HG03342 (cell line): ENCODE data around the gene RNF144A.

Experiments
- ATAC-seq: cut with Tn5 transposase; IDR thresholded peaks from one replicate; pipeline ENCODE4 v1.9.1; 2021; ENCODE audit warnings: mild to moderate bottlenecking, moderate library complexity; ENCODE audit not compliant: unreplicated experiment

The RNF144A gene

DNA sequence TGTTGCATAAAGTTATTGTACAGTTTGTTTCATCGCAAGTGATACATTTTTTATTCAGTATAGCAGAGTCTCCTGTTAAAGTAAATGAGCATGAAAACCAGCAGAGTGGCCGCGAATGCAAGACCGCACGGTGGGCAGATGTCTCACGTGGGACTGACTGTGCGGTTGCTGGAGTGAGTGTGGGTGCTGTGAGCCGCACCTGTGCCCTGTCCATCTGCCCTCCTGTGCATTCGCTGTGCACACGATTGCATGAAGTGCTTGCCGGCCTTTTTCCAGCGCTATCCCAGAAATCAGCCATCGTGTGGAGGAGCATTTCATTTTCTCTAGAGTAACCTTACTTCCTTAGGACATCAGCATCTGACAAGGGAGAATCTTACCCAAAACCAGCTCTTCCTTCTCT, 118.7 kb downstream of the RNF144A start:
- no peak for ATAC-seq

DNA sequence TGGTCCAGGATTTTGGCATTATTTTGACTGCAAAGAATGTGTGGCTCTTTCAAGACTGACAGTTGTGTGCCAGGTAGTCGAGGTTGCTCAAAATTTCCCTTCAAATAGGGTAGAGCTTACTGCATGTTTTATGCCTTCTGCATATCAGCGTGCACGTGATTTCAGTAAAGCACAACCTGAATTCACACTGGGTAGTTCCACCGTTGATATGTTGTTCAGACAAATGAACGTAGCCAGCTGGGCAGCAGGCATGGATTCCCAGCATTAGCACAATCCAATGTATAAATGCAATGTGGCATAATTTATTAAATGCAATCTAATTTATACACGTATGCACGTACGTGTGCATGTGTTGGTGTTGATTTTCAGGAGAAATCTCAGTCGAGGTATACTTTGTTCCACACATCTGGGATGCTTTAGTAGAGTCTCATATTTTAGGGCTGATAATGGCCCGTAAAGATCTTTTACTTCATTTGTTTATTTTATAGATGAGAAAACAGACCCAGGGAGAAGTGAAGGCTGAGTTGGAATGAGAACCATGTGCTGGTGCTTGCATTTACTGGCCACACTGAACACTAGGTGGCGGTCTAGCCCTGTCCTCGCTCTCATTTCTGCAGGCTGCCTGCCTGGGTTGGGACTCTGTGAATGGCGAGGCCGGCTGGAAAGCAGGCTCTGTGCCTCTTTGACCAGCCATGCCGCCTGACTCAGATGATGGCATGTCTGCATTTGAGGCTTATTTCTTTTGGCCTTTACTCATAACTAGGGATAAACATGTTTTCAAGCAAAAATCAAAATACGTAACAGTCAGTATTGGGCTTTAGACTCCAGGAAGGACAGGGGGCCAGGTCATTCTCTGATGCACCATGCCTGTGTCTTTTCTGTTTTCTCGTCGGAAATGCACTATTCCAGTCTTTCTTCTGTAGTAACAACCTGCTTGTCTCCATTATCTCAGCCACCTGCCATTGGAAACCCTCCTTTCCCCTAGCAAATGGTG, 120.4 kb downstream of the RNF144A start:
- ATAC-seq, result peak; percentile 90

DNA sequence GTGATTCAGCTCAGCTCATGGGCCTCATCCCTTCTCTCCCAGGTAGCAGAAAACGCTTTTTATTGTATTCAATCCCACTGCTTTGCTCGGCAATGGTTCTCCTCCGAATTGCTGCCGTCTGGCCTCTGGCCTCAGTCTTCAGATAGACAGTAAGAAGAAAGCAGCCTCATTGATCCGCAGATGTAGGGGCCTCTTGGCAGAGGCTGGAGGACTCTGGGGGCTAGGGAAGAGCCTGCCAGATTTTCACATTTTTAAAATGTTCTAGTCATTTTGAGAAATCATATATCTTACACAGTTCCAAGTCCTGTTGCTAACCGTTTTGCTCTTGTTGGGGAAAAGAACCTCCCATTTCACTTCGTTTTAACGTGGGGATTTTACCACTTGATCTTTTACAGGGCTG, 123.3 kb downstream of the RNF144A start:
- no peak for ATAC-seq

DNA sequence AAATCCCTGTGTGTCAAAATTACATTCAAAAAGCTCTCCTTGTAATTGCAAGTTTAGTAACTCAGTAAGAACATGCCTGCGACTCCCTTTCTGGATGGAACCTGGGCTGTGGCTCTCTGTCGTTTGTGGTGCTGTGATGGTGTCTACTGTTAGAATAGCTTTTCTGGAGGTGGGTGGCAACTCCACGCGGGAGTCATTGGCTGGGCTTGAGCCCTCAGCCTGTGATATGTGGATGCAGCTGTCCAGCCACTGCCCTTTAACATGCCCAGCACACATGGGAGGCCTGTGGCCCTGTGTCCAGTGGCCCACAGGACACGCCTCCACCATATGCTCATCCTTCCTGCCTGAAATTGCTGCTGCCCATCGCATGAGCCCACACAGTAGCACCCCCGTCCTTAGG, 124.2 kb downstream of the RNF144A start:
- ATAC-seq, result no peak

DNA sequence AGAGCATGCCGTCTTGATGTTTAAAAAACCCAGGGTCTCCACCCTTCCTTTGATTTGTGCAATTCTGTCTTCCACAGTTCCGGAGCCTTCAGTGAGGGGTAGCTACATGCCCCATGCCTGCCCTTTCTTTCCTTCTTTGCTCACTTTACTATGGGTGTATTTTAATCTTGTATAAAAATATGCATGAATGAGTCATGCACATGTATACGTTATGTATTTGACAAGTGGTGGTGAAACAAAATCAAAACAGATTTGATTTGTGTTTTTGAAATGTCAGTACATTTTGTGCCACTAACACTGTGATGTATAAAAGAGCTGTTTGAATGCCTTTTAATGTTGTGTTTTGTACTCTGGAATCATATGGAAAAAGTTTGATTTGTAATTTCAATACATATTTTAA, 126.5 kb downstream of the RNF144A start:
- no peak for ATAC-seq

DNA sequence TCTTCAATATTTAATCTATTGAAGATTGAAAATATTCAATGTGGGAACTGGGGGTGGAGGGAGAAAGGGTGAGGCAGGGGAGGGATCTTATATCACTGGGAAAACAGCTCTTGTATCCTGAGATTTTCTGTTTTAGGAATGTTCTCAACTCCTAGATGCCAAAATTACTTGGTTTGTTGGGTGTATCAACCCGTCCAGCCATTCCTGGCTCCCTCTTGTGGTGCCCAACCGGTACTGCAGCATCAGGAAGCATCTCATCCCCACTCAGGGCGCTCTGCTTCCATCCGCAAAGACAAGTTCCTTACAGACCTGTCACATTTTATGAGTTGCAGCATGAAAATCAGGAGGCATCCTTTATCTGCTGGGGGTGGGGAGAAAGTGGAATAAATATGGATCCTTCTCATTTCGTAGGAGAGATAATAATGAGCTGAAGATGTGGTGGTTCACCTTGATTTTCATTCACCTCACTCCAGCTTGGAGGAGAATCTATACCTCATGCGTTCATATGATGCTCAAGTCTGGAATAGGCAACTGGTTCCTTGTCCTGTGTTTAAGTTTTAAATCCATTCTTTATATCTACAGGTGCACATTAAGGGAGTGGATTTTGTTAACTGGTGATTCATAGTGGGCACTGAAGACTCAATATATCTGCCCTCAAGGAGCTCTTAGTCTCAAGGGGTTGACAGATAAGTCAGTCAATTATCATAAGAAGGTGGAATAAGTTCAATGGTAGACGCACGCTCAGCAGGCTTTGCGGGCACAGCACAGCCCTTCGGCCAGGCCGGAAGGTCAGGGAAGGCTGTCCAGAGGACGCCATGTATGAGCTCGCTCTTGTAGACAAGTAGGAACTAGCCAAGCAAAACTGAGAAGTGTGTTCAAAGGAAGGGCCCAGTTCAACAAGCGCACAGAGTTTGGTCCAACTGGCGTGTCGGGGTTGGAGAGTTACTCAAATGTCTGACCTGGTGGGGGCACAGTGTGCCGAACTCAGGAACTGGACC, 127.3 kb downstream of the RNF144A start:
- peak; percentile 74 for ATAC-seq

DNA sequence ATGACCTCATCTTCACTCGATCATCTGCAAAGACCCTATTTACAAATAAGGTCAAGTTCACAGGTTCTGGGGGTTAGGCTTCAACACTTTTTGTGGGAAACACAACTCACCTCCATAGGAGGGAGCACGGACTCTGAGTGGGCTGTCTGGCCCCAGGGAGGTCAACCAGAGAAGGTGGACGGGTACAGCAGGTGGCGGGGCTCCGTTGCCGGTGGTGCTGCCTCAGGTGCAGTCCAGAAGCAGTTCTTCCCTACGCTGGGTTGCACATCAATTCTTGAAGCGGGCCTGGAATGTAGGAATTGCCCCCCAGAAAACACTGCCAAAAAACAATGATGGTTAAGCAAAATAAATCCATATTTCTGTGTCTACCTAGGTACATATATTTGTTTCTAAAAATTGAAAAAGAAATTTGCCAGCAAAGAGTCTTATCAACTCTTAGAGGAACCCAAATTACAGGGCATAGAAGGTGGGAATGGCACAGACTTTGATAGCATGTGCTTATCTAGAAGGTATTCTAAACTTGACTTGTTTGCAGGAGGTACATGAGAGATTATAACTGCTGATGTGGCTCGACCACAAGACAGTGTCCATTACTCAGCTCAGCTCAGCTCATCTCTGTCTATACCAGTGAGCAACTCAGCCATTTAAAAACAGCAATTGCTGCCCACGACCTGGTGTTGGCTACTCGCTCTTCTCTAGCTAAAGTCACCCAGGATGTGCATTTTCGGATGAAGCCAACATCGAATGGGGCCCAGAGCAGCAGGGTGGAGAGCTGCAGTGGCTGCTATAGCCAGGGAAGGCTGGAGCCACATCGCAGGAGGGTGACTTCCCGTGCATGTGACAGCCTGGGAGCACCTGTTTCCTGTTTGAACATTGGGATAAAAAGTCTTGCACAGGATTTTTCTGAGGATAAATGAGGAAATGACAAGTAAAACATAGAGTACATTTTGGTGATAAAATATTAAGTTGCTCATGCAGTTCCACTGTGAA, 128.7 kb downstream of the RNF144A start:
- ATAC-seq, result no peak

DNA sequence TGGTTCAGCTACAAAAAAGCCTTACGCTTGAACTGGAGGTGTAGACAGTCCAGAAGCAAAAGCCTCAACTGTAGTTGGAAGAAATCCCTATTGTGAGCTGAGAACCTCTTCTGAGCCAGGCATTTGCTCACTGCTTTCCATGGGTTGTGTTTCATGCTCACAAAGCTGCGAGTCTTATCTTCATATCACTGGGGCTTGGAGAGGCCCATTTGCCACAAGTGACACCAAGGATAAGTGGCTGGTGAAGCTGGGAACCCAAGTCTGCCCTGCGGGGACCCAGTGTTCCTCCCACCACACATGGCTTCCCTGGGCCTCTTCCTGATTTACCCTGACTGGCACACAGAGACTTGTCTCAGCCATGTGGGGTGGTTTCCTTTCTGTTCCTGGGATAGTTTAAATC, 130.4 kb downstream of the RNF144A start:
- no peak for ATAC-seq

DNA sequence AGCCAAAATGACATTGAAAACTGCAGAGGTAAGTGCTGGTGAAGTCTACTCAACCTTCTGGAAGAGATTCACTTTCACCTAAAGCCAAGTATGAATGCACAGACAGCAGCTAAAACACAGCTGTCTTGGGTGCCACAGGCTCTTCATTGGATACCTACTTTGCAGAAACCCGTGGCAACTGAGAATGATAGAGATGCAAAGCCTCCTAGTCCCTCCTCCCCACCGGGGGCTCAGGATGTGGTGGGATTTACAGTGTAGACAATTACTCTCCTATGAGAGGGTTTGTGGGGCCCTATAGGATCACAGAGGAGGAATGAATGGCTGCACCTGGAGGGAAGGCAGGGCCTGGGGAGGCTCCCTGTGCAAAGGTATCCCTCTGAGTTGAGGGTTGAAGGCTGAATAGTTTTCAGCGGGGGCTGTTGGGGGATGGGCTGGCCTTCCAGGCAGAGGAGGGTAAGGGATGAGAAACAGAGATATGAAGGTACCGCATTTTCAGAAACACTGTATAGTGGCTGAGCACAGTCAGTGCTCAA, 131.6 kb downstream of the RNF144A start:
- no peak for ATAC-seq

DNA sequence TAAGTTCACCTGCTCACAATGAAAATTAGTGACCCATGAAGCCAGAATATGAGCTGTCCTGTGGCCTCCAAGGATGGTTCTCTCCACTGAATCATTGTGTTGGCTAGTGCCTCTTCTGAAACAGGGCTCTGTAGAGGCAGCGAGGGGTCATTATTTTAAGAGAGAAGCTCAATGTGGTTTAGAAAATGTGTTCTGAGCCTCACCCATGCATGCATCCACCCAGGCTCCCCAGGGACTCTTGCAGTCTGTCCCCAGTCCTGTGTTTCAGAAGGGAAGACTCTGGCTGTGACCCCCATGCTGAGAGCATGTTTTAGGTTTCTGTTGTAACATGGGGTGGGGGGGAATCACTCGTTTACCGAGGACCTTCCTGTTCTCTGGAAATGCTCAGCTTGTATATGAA, 135.2 kb downstream of the RNF144A start:
- ATAC-seq, result peak; percentile 84

DNA sequence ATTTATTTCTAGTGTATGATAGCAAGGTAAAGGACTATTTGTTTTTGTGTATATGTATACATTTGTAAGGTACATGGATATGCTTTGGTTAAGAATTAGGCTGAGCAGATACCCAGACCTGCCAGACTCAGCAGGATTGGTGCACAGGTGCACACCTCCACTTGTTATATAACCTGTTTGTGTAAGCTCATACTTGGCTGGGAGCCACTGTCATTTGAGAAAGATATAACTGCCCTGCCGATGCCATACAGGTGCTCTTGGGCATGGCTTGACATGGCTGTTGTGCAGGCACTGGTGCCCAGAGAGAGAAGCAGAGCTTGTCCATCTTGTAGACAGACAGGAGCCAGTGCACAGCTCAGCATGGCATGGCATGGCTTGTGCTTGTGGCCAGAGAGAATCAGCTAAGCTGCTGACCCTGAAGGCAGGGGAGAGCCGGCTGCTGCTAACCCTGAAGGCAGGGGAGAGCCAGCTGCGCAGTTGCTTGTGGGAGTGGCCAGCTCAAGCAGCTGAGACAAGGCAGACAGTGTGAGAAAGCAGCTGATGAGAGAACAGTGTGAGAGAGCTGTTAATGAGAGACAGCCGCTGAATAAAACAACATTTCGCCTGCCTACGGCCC, 136.5 kb downstream of the RNF144A start:
- no peak for ATAC-seq

DNA sequence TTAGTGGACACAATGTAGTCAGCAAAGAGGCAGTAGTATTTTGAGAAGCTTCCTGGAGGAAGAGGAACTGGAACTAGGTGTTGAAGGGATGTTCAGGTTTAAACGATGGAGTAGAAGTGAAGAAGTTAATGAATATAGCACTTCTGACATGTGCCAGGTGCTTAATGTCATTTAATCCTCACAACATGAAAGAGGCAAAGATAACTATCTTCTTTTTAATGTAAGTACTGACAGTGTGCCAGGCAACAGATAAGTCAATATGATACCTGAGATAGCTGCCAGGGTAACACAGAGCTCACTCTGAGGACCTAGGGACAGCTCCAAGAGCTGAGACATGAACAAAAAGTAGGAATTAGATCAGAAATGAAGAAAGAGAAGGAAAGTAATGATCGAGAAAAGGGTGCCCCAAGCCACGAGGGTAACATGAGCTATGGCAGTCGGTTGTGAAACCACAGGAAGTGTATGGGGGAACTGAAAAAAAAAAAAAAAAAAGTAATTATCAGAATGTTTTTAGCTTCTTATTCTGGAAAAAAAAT, 140.7 kb downstream of the RNF144A start:
- ATAC-seq, result peak; percentile 57

DNA sequence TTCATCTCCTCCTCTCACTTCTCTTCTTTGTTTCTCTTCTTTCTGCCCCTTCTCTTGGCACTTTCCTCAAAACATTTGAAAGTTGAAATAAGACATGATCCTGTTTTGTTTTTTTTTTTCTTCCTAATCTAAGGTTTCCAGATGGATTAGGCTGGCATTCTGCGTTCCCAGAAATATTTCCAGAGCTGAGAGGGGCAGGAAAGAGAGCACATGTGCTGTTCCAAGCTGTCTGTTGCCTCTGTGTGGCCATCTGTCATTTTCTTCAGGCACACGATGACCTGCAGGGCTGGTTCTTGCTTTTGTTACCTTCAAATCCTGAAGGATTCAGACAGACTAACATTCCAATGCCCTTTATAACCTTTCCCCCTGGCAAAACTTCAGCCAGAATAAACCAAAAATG, 142.9 kb downstream of the RNF144A start:
- ATAC-seq, result no peak

DNA sequence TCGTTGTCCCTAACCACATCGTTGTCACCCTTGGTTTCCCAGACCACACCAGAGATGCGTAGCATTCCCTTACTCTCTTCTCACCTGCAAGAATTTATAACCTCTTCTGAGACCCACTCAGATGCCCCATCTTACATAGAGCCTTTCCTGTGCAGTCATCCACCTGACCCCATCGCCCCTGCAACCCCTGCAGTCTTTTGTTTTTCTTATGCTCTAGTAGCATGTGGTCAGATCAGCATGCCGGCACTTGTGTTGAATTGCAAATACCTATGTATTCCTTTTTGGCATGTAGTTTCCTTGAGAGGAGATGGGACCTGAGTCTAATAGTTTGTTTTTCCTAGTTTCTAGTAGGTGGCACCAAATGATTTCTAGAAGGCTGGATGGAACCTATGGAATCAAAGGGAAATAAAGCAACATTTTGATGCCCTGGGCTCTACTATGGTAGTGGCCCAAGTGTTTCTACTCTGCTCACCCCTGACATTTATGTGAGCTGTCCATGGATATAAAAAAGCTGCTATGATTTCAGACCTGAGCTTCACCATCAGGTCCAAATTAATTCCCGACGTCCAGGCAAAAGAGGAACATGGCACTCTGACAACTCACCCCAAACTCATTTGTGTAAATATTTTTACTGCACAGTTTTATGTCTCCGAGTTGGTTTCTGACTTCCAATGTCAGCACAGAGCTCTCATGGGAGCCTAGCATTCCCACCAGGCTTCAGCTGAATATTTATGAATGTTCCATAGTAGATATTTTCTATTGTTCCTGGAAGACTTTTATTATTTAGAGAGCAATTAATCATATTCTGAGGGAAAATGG, 143.6 kb downstream of the RNF144A start:
- ATAC-seq, result no peak

DNA sequence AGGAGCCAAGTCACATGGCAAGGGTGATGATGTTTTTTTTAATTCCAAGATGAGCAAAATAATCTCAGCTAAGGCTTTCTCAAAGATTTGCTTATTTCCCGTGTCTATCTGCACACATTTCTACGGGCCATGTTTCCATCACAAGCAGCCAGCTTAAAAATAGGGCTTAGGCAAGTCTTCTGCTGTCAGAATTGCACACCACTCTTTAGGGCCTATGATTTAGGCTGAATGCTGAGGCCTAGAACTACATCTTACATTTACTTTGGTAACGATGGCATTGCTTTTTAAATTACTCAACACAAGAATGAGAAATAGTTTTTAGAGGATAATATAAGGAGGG, 144.2 kb downstream of the RNF144A start:
- no peak for ATAC-seq

DNA sequence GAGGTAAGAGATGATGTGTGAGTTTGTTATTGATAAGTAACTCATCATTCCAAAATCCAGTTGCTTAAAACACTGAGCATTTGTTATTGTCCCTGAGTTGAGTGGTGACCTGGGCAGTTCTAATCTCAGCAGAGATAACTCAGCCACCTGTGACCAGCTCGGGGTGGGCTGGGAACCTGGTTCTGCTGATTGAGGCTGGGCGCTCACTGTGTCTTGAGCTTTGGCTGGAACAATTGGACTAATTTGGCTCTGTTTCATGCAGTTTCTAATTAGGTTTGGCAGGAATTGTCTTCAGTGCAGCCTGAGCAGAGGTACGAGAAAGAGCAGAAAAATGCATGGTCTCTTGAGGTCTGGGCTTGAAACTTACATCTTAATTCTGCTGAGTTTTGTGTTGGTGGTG, 144.7 kb downstream of the RNF144A start:
- no peak for ATAC-seq

DNA sequence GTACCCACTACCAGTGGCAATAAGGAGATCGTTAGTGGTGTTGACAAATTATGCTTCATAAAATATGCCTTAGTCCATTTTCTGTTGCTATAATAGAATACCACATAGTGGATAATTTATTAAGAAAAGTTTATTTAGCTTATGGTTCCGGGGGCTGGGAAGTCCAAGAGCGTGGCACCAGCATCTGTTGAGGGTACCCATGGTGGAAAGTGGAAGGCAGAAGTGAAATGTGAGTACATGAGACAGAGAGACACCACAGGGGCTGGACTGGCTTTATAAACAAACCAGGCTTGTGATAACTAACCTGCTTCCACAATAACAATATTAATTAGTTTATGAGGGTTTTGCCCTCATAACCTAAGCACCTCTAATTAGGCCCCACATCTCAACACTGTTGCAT, 146.6 kb downstream of the RNF144A start:
- ATAC-seq, result no peak

DNA sequence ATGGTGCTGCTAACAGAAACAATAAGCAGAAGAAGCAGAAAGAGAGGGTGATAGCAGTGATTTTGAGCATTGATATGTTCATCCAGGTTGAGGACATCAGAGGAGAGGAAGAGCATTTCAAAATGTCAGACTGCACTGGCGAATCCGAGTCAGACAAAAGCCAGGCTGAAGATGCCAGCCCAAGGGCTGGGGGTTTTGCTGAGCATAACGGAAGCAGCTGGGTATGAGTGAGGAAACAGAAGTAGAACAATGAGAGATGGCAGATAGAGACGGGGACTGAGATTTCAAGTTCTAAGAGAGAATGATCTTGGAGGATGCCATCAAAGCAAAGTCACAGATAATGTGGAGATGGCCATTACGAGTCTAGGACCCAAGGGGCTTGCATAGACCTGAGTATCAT, 151.2 kb downstream of the RNF144A start:
- ATAC-seq, result no peak

DNA sequence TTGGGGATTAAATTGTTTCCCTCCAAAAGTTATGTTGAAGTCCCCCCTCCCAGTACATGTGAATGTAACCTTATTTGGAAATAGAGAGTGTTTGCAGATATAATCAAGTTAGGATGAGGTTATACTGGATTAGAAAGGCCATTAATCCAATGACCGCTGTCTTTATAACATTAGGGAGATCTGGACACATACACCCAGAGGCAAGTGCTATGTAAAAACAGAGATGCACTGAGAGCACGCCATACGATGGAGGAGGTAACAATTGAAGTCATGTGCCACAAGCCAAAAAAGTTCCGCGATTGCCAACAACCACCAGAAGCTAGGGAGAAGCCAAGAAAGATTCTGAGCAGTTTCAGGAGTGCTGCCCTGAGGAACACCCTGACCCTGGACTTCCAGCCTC, 153.3 kb downstream of the RNF144A start:
- no peak for ATAC-seq
